Colon (tissue), 2 donors: ENCODE data around the gene IL1RAPL1.

Experiments used
- FAIRE-seq: peaks from 2 replicates; lab custom pipeline; 2012; peaks lifted over from hg19 to GRCh38; lab: Jason Lieb, UNC
- donor health status: control.
- donor health status: control.

Gene IL1RAPL1

DNA sequence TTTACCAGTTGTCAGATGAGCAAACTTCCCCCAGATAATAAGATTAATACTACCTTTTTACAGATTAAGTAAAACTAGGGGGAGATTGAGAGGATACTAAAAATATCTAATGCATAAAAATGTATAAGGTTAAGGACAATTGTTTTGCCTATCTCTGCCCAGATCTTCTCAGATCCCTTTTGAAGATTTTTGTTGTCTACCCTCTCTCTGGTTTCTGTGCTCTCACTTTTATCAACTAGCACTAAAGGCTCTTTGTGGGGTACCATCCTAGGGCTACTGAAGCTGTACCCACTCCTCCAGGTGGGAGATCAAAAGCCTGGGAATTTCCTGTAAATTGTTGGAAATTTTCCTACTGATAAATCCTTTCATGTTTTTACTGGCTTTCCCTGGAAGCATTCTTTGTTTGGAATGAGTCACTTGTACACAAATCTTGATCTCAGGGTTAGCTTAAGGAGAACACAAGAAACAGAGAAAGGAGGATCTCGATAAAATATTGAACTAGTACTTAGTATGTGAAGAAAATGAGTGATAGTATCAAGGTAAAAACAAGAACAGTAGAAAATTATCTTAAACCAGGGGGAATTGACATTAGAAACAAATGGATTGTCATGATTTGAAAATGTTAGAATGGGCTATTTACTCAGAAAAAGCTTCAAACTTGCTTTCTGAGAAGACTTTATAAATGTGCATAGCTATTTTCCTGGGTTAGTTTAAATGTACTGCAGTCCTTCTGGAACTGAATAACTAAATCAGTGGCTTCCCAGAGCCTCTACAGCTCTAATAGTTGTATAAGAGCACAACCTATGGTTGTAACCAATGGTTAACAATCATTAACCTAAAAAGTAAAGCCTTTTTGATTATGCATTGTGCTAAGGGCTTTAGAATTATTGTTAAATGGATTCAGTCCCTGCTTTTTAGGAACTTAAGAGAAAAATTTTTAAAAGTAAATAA, 948.2 kb downstream of the IL1RAPL1 start:
- peak; percentile 58 for FAIRE-seq

GRCh38 chrX:29541038-29541437, 953.8 kb downstream of the IL1RAPL1 start:
- FAIRE-seq, result no peak

GRCh38 chrX:29542152-29542551, 954.9 kb downstream of the IL1RAPL1 start:
- peak; percentile 36 for FAIRE-seq

DNA sequence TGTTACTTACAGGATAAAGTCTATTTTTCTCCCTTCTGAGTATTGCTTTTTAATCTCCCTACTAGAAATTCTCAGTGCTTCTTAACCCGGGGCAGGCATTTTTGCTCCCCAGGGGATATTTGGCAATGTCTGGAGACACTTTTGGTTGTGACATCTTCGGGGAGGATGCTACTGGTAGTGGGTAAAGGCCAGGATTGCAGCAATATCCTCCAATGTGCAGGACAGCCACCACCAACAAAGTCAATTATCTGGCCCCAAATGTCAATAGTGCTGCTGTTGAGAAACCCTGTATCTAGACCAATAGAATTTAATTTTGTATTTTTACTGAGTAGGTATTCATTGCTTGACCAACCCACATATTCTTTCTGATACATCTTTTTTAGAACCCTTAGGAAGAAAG, 958.6 kb downstream of the IL1RAPL1 start:
- FAIRE-seq, result no peak

DNA sequence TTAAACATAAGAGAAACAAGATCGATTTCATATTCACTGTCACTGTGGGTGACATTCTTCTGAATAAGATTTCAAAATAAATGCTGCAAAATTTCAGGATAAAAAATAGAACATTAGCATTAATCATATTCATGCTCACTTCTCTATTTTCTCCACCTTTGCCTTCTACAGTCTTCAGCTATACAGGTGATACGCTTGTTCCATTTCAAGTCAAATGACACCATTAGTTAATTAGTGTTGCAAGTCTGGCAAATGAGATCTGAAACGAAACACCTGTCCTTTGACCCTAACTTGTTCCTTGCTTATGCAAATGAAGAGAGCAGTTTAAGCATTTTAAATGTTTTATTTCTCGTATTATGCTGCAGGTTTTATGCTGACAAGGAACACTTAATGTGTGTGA, 960.6 kb downstream of the IL1RAPL1 start:
- peak; percentile 31 for FAIRE-seq

GRCh38 chrX:29553542-29553941, 966.3 kb downstream of the IL1RAPL1 start:
- no peak for FAIRE-seq

DNA sequence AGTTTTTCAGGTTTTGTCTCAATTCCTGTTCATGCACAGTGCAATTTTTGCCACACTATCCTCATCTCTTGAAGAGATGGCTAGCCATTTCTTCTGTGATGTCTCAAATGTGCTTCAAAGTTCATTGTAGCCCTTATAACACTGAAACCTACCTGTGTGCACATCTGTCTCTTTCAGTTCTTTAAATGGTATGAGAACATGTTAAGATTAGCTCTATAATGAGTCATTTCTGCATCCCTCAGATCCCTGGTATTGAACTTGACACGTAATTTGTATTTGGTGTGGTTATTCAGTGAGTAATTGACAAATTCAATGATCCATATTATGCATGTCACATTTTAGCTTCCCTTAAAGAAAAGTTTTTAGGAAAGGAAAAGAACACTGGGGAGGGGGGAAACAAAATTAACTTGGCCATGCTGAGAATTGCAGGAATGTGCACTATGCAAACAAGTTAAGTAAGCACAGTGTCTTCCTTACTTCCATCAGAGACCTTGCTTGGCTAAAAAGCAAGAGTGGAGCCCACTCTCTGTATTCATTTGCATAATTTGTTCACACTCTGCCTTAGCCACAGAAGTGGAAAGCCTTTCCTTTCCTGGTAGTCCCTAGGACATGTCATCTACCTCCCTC, 968.3 kb downstream of the IL1RAPL1 start:
- peak; percentile 36 for FAIRE-seq

DNA sequence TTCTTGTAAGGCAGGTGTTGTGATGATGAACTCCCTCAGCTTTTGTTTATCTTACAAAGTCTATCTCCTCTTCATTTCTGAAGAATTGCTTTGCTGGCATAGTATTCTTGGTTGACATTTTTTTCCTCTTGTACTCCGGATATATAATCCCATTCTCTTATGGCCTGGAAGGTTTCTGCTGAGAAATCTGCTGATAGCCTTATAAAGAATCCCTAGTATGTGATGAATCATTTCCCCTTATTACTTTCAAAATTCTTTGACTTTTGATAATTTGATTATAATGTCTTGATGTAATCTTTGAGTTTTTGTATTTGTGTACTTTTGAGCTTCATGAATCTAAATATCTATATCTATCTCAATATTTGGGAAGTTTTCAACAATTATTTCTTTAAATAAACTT, 972.8 kb downstream of the IL1RAPL1 start:
- FAIRE-seq, result no peak

DNA sequence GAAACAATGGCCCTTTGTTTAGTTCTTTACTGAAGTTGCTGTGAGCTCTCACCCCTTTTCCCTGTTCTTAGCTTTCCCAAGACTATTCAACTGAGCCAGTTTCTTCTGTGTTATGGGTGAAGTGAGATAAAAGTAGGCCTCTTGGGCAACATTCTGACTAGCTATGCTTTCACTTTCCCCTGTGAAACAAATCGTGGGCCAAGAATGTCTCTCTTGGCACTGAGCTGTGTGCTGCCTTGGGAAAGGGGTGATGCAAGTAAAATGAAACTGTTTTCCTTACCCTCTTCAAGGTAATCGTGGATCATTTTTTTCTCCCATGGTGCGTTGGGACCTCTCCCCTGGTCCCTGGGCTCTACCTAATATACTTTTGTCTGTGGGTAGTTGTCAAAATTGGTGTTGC, 974.2 kb downstream of the IL1RAPL1 start:
- FAIRE-seq, result no peak

GRCh38 chrX:29580560-29580959, 993.3 kb downstream of the IL1RAPL1 start:
- FAIRE-seq, result no peak

- no peak for FAIRE-seq
Measured at GRCh38 chrX:29581223-29581622, 994.0 kb downstream of the IL1RAPL1 start.

GRCh38 chrX:29587107-29587506, 999.9 kb downstream of the IL1RAPL1 start:
- no peak for FAIRE-seq

DNA sequence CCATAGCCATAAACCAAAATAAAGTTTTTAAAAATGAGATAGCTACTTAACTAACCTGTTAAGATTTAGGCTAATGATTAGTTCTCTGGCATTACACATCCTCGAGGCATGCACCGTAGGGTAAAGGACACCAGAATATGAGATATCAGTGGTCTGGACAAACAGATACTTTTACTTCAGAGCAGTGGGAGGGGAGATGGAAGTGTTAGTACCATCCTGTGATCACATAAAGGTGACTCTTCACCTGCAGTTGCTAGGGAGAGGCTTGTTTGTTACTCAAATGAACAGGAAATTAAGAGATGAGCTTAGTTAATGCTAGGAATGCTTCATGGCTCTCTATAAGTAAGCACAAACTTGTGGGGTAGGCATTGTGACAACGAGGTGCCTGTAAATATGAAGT, 1003.7 kb downstream of the IL1RAPL1 start:
- no peak for FAIRE-seq

DNA sequence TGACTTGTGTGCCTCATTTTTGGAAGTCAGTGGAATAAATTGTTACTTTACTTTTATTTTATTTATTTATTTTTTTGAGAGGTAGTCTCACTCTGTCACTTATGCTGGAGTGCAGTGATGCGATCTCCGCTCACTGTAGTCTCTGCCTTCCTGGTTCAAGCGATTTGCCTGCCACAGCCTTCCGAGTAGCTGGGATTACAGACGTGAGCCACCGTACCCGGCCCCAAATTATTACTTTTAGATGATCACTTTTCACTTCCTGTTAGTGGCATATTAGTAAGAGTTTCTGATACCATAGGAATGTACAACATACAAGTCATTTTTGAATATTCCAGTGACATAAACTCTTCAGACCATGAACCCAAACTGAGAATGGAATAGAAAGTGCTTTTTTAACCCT, 1017.1 kb downstream of the IL1RAPL1 start:
- no peak for FAIRE-seq

DNA sequence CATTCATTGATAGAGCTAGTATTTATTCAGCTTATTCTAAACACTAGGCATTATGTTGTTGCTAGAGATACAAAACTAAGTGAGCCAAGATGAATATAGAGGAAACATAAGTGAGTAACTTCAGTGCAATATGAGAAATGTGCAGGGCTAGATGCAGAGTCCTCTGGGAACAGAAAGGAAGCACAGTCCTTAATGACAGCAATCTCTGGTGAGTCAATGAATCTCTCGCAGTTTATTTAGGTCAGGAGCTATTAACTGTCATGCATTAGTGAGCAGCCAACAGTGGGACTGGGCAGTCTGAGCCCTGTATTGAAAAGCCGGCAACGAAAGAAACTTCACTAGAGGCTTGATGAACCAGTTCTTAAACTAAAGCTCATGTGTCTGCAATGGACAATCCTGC, 1030.0 kb downstream of the IL1RAPL1 start:
- FAIRE-seq, result no peak

- FAIRE-seq, result no peak
Measured at GRCh38 chrX:29617725-29618124, 1030.5 kb downstream of the IL1RAPL1 start.

DNA sequence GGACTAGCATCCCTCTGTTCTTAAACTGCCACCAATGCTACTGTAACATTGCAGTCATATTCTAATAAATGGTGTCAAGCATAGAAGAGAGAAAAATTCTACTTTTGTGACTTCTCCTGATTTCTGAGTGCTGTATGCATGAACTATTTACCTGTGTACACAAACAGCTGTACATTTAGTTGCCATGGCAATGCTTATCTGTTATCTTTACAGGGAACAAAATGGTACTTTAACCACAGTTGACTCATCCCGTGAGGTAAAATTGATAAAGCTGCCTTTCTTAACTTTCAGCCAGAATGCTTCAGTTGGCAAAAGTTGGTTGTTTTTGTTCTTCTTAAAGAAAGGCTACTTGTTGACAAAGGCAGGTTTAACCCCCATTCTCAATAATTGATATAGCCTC, 1040.6 kb downstream of the IL1RAPL1 start:
- peak; percentile 31 for FAIRE-seq

GRCh38 chrX:29634516-29634915, 1047.3 kb downstream of the IL1RAPL1 start:
- FAIRE-seq, result no peak

DNA sequence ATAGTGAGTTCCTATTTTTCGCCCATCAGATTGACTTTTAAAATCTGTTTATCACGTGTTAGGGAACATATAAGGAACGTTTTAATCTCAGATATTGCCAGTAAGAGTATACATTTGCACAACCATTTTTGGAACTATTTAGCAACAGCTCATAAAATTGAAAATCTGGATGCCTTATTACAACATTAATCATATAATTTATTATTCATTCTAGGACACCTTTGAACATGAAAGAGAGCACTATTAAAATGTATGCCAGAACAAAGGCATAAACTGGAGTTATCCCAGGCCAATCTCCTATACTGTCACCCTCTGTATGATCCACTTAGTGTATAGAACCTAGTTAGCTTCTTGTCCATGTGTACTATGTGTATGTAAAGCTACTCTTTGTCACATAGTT, 1049.1 kb downstream of the IL1RAPL1 start:
- no peak for FAIRE-seq

GRCh38 chrX:29640106-29640505, 1052.9 kb downstream of the IL1RAPL1 start:
- no peak for FAIRE-seq

- no peak for FAIRE-seq
Measured at GRCh38 chrX:29641461-29641860, 1054.2 kb downstream of the IL1RAPL1 start.

- no peak for FAIRE-seq
Measured at GRCh38 chrX:29643181-29643580, 1055.9 kb downstream of the IL1RAPL1 start.

GRCh38 chrX:29648161-29648560, 1060.9 kb downstream of the IL1RAPL1 start:
- FAIRE-seq, result no peak

- no peak for FAIRE-seq
Measured at GRCh38 chrX:29652484-29652883, 1065.2 kb downstream of the IL1RAPL1 start.
